A549 (cell line): ENCODE measurements around the gene DOCK6.

Source experiments
- JUN ChIP-seq, 2 experiments: fragments of >200 bp; sonication (Bioruptor Twin); formaldehyde crosslinking; IDR thresholded peaks; 2 replicates in 1 of 2; 3 replicates in 1 of 2; pipeline ENCODE4 v1.6.1; 2016 to 2017
- TF ChIP-seq, protein P1 (sequence below): fragments of >200 bp; sonication (Bioruptor Twin); formaldehyde crosslinking; IDR thresholded peaks from 3 replicates; pipeline ENCODE4 v1.5.1; 2016
- TF ChIP-seq, protein P2 (sequence below): IDR thresholded peaks from 2 replicates; pipeline ENCODE4 v1.6.1; 2012

DNA sequence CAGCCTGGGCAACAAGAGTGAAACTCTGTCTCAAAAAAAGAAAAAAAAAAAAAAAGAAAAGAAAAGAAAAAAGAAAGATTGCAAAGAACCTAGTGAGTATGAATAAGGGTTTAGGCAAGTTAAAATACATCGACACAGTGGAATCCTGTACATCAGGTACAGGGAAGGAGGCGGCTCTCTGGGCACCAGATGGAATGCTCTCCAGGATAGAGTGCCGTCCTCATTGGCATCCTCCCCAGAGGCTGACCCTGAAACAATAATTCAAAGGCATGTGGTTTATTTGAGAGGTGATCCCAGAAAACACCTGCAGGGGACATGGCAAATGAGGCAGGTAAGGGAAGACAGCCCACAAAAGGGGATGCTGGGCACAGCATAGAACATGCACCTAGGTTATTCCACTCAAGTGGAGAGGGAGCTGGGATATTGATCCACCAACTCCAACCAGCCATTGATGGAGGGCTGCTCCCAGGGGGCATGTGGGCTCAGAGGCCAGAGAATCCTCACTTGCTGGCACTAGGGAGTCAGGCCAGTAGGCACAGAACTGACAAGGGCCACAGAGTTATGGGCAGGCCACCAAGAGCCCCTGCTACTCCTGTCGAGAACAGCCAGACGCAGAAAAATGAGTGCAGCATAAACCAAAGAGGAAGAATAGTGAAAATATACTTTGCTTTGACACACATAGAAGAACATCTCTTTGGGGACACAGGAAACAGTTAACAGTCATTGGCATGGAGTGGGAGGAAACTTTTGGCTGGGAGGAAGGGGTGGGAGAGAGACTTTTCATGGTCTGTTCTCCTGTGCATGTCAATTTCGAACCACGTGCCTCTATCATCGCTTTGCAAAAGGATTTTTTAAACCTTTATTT is 37.9 kb upstream of the DOCK6 start:
- no peak for TF ChIP-seq JUN (IDR thresholded peaks at IDR 0.05)
- TF ChIP-seq, protein P1, sequence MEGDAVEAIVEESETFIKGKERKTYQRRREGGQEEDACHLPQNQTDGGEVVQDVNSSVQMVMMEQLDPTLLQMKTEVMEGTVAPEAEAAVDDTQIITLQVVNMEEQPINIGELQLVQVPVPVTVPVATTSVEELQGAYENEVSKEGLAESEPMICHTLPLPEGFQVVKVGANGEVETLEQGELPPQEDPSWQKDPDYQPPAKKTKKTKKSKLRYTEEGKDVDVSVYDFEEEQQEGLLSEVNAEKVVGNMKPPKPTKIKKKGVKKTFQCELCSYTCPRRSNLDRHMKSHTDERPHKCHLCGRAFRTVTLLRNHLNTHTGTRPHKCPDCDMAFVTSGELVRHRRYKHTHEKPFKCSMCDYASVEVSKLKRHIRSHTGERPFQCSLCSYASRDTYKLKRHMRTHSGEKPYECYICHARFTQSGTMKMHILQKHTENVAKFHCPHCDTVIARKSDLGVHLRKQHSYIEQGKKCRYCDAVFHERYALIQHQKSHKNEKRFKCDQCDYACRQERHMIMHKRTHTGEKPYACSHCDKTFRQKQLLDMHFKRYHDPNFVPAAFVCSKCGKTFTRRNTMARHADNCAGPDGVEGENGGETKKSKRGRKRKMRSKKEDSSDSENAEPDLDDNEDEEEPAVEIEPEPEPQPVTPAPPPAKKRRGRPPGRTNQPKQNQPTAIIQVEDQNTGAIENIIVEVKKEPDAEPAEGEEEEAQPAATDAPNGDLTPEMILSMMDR = no peak
- TF ChIP-seq, protein P2, sequence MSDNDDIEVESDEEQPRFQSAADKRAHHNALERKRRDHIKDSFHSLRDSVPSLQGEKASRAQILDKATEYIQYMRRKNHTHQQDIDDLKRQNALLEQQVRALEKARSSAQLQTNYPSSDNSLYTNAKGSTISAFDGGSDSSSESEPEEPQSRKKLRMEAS = no peak
